Fibroblast of skin of back (primary cell): ENCODE results near the gene KCNQ1.
A peak's percentile ranks its signal among the peaks of the same experiment; 100 is the strongest.

Experiments used
- DNase-seq: peaks from one replicate; pipeline ENCODE4 v3.0.0-alpha.2; 2013

KCNQ1 gene

DNA sequence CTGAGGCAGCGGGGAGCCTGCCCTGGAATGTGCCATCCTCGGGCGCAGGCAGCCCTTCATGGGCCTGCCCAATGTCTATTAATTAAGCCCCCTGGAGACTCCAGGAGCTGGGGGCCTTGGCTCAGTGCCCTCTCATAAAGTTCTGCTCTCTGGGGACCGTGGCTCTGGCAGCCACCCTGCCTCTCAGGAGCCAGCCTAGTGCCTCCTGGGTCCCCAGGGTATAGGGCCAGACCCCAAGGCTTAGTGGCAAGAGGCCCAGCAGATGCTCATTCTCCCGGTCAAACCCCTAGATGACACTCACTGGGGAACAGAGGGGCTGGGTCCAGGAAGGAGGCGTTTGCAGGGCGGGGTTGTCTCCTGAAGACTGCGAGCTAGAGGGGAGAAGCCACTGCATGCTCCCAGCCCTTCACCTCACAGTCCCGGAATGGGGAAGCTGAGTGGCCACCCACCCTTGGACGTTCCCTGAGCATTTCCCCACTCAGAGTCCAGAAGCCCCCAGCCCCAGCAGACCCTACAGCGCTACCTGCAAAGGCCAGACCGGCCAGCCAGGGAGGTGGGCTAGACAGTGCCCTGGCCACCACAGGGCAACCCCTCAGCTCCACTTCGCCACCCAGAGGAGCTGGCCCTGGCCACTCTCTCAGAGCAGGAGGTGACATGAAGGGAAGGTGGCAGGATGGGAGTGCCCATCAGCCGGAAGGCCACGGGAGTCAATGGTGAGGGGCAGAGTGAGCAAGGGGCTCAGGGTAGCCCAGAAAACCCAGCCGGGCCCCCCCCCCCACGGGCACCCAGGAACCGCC, 357.8 kb downstream of the KCNQ1 start:
- no peak for DNase-seq

DNA sequence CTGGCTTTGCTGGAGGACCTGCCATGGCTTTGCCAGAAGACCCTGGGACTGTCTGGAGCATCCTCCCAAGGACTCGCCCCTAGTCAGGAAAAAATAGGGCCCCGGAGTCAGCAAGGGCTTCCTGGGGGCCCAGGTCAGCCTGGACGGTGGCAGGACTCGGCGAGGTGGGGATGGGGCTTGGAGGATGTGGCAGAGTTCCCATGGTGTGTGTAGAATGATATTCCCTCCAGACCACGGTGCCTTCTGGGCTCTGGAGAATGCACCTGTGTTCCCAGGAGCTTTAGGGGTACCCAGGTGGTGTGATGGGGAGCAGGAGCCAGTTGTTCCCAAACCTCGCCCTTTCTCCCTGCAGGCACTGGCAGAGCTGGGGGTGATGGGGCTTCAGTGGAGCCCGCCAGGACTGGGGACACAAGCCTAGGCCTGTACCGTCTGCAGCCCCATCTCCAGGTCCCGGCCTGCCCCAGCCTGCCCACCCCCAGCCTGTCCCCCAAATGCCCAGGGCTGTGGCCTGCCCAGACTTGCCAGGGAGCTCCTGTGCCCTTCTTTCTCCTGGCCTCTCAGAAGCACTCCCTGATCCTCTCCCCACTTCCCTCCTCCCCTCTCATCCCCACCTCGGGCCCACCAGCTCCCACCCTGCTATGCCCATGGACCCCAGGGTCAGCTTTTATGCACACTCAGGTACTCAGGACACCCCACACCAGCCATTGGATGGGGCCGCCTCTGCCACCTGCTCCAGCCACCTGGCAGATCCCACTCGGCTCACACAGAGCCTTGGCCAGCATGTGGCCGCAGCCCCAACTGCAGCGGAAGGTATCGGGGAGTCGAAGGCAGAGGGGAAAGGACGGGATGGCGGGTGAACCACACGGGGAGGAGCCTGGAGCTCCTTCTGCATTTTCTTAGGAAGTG, 358.6 kb downstream of the KCNQ1 start:
- no peak for DNase-seq

DNA sequence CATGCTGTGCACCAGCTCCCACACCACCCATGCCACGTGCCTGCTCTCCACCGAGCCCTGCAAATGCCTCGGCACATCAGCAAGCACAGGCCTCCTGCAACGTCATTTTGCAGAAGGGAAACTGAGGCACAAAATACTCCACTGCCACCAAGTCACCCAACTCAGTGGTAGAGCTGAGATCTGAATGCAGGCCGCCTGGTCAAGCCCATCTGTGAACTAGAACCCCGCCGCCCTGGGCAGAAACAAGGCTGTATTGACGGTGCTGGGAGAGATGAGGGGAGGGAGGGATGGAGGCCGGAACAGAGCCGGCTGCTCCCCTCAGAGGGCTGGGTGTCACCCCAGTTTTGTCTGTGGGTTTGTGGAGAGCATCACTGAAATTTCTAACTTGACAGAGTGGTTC, 359.4 kb downstream of the KCNQ1 start:
- DNase-seq = no peak

DNA sequence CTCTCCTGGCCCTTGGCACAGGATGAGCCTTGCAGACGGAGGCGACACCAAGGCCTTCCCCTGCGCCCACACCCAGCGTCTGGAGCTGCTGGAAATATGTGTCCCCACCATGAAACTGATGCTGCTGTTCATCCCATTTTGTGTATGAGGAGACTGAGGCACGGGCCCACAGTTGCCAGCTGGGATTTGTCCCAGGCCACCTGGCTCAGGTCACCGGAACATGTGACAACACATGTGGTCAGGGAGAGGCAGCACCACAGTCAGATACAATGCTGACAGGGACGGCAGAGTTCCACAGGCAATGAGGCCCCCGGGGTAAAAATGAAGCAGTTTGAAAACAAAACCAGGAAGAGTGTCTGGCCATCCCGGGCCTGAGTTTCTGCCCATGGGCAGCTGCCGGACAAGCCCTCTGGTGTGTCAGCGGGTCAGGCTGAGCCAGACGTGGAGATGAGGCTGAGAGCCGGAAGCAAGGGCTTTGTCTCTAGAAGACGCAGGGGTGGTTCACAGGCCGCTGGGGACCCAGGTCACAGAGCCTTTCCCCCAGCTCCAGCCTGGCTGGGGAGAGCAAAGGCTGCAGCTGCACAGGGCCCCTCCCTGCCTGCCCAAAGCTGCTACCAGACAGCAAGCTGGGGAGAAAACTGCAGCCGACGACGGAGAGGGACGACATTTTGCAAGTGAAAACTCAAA, 360.0 kb downstream of the KCNQ1 start:
- no peak for DNase-seq

DNA sequence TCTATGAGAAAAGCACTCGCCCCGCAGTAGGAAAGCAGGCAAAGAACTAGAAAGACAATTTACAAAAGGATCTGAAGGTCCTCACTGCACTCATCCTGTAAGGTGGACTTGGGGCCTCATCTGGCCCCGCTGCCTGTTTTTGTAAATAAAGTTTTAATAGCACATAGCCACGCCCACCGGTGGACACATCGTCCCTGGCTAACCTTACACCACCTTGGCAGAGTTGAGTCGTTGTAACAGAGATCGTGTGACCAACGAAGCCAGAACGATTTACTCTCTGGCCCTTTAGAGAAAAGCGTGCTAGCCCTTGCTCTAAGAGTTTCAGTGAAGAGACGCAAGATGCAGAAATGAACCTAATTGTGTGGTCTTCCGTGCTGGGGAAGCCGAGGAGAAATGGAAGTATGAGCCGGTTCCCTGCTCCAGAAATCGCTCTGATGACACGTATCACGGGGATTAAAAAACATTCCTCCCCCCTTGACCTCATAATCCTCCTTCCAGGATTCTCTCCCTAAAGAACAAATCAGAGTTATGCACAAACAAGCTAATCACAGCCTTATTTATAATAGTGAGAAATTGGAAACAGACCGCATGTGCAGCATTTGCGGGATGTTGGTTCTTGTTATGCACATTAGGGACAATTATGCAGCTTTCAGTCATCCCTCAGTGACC, 360.7 kb downstream of the KCNQ1 start:
- DNase-seq = no peak

DNA sequence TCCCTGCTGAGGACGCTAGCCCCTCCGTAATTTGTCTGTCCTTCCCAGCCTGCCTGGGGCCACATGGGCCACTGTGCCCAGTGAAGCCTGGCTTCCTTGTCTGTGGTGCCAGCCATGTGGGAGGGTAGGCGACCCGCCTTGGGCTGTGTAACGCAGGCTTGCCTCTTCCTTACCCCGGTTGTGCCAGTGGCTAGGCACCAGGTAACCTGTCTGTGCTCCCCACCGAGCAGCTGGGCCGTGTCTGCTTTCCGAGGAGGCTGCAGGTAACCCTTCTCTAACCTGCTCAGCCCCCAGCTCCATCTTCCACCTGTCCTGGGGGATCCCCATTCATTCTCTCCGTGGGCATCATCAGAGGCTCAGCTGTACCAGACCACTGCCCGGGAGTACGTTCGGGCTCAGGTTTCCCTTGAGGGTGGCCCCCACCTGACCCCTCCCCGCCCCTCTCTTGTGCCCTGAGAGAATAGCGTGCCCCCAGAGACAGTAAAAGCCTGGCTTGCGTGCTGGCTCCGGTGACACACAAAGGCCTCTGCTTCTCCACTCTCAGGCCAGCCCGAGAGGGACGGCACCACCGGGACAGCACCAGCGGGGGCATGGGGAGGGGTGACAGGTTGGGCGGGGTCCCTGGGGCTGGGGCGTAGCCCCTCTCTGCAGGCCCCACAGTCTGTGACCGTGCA, 361.7 kb downstream of the KCNQ1 start:
- DNase-seq = no peak

DNA sequence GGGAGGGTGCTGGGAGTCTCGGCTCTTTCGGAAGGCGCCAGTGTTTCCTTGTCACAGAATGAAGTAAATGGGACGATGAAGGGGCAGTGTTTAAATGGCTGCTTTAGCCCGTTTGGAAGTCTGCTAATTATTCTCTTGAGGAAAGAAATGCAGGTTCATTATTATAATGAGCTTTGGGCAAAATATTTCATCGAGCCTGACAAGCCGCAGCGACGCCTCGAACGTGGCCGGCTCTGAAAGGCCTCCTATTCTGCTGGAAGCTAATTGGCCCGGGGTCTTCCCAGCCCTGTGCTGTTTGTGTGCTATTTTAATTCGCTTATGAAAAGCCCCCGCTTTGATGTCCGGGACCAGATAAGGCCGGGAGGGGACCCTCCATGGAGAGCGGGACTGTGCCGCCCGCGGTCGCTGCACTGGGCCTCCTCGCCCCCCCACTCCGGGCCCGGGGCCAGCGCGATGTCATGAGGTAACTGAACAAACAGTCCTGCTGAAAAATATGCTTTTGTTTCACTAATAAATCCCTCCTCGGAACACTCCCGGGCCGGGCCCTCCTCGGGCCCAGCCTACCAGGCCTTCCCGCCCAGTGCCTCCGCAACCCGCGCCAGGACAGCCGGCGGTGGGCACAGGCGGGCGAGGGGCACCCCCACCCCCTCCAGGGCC, 362.3 kb downstream of the KCNQ1 start:
- DNase-seq = peak; percentile 6

DNA sequence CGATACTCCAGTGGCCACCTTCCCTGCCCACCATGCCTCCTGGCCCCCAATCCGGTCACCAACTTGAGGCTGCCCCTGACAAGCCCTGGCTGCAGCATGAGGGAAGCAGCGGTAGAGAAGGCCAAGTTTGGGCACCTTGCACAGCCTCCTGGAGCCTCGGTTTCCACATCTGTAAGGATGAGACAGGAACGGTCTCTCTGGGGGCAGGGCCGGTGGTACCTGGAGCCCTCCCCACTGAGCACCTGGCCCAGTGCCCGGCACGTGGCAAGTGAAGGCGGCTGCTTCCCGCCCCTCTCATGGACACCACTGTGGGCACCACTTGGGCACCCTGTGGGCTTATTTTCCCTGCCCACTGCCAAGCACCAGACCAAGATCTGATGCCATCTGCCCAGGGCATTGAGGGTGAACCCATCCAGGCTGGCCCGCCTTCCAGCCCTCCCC, 363.0 kb downstream of the KCNQ1 start:
- DNase-seq = no peak

DNA sequence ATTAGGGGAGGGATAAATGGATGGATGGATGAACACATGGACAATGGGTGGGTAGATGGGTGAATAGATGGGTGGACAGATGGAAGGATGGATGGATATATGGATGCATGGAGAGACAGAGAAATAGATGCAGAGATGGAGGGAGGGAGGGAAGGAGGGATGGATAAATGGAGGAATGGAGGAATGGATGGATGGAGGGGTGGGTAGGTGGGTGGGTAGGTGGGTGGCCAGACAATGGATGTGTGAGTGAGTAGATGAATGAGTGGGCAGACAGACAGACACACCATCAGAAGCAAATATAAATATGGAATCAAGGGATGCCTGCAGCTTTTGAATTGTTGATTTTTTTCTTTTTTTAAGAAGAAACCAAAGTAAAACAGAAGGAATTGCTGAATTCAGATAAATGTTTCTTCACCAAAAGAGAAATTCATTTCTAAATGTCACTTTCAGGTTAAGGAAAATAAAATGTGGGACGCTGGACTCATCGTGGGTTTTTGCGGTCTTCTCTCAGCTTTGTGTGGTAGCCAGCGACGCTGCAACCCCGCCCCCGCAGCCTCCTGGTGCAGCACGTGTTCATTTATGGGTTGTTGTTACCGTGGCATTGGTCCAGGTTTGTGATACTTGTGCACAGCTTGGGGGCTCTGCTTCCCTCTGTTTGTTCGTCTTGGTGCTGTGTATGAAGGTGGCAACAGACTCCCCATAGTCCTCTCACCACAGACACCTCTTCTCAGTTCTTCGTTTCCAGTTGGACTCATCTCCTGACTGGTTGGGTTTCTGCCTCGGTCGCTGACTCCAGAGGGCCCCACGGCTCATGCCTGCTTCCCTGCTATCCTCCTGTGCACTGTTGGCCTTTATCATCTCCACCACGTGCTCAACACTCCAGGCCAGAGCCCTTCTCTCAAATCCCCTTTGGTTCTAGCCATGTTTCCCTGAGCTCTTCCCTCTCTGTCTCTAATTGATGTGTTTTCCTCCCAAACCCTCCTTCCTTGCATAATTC, 364.3 kb downstream of the KCNQ1 start:
- no peak for DNase-seq

DNA sequence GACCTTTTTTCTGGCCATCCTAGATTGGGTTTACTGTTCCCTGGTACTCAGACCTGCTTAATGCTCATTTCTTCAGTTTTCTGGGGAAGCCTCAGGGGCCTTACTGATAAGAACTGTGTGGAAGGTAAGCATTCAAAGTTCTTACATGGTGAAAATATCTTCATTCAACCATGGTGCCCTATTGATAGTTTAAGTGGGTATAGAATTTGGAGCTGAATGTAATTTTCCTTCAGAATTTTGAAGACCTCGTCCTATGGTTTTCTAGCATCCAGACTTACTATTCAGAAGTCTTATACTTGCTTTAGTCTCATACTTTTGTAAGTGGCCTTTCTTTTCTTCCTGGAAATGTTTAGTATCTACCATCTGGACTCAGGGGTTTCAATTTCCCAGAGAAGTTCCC, 365.0 kb downstream of the KCNQ1 start:
- no peak for DNase-seq

DNA sequence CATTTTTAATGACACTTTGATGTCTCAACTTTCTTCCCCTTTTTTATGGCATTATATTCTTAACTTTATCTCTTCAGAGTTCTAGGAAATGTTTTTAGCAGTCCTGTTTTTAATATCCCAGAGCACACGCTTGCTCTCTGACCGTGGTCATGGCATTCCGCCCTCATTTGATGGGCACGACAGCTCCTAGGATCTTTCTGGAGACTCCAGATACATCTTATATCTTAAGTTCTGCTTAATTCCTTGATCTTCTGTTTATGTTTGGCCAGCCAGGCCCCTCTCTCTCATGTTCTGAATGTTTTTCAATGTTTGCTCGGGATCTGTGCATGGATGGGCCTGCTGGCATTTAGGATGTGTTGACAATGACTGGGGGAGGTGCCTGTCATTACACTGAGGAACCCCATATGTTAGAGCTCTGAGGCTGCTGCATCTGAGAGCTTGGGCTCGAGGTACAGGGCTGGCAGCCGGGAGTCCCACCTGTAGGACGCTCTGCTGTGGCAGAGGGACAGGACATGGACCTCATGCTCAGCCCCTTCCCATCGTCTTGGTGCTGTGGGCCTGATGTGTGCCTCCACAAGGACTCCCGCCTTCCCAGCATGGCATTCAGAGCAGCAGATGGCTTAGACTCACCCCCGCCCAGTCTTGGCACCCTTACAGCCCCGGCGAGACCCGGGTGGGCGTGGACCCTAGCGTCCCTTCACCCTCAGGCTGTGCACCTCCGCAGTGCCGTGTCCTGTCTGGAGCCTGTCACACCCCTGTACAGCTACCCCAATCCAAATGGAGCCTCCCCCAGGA, 365.8 kb downstream of the KCNQ1 start:
- no peak for DNase-seq

DNA sequence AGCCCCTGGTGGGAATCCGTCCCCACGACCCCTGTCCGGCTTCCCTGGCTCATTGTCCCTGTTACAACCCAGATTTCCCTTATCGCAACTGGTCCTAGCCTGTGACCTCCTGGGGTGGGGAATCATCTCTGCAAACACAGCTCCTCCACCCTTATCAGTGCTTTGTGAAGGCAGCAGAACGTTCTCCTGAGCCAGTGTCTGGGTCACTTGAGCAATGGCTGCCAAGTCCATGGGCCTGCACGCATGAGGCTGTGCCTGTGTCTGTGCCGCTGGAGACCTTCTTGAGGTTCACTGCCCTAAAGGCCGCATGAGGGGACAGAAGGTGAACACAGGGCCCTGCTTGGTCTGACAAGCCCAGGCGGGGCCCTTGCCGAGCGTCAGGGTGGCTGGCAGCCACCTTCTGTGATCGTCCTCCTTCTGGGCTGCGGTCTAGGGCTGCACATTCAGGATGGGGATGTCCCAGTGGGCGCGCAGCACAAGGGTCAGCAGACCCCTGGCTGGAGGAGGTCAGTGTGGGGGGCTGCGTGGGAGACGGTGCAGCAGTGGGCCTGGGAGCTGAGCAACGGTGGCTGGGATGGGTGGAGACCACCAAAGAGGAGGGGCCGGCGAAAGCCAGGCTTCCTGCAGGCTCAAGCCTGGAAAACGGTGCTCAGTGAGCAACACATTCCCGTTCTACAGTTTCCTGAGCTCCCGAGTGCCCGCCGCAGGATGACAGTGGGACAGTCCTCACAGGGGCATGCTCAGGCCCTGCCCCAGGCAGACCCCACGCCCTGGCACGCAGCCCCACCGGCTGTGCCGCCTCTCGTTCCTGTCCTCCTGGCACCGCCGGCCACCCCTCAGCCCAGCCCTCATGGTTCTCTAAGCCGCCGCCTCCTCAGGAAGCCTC, 366.6 kb downstream of the KCNQ1 start:
- no peak for DNase-seq

DNA sequence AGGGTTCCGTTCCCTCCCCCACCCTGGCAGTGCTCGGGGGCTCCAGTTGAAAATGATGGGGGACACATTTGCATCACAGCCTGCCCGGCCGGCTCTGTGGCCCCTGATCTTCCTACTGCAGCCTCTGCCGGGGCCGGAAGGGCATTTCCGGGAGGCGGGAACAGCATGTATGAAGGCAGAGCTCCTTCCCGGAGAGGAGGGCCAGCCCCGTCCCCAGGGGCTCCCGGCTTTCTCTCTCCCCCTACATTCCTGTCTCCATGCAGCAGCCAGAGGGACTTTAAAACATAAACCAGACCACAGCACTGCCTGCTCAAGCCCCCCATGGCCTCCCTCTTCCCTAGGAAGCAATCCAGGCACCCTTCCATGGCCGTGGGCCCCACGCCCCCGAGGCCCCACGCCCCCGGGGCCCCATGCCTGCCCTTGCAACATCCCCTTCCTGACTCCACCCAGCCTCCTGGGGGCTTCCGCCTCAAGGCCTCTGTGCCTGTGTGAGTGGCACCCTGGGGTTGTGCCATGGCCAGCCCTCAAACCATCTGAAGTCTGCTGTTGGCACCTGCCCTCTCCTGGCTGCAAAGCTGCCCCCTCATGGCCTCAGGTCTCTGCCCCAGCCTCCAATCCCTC, 367.7 kb downstream of the KCNQ1 start:
- DNase-seq = peak; percentile 52

DNA sequence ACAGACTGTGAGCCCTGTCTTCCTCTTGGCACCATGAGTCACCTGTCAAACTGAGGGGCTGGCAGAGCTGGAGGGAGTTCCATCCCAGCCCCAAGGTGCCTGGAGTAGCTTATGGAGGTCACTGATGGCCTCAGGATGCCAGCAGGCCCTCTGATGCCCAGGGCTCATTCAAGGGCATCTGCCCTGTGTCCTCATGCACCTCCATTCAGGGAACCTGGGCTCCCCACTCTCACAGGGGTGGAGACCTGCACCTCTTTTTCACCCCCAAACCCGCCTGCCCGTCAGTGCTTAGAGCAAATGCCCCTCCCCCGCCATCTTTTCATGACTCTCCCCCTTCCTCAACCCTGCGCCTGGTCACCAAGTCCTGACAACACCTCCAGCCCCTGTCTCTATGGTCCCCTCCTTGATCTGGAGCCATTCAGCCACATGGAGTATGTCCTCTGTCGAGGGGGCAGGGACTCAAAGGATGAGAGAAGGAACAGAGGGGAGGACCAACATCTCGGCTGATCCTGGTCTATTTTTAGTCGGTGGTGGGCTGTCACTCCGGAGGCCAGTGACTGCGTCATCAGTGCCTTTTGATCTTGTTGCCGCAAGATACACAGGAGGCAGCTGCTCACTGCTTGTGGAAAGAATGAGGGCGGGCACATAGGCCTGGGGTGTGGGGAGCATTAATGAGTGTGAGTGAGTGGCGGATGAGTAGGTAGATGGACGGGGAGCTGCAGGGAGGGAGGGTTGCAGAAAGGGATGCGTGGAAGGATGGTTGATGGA, 368.5 kb downstream of the KCNQ1 start:
- peak; percentile 48 for DNase-seq

DNA sequence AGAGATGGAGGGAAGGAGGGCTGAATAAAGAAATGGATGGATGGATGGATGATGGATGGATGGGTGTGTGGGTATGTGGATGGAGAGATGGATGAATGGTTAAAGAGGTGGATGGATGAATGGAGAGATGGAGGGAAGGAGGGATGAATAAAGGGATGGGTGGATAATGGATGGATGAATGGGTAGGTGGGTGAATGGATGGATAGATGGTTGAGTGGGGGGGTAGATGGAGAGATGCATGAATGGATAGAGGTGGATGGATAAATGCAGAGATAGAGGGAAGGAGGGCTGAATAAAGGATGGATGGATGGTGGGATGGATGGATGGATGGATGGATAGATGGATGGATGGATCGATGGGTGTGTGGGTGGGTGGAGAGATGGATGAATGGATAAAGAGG, 369.2 kb downstream of the KCNQ1 start:
- DNase-seq = no peak

DNA sequence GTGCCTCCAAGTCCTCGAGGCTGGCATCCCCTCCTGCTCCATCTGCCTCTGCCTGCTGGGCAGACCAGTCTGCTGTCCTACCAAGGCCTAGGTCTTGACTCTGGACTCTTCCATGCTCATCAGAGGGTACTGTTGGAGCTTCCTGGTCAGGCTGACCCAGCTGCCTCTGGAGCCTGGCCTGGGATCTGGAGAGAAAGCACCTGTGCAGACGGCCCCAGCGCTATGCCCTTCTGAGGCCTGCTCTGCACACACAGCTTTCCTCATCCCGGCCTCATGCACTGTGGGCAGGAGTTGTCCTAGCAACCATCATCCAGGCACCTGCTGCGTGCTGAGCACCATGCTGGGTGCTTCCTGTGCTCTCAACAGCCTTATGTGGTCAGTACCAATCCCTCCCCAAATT, 369.9 kb downstream of the KCNQ1 start:
- DNase-seq = no peak
